Measurements from ENCODE around the gene RPL36AL. TPM values are rescaled to one million over a fixed set of nuclear protein-coding genes. Genes with fewer than 3 reads are reported as not detected.

The RPL36AL gene
- total RNA-seq, 1 experiment from 2014 or later: 181 TPM

GRCh38 chr14:49654511-49654910 is 34.1 kb upstream of the RPL36AL start:
- Histone ChIP-seq H3K4me3 (ENCODE audit: low read depth, low read length) (no peak overlapping the region), H3K36me3 (ENCODE audit: control insufficient read depth, insufficient read depth, low read length) (no peaks in the 10 kb centered on the region), H3K9me3 (no peaks in the 10 kb centered on the region), H3K4me1 (no peaks in the 10 kb centered on the region), H3K27me3 (replicated peaks; ENCODE audit: control insufficient read depth, insufficient read depth, low read length) (no peaks in the 10 kb centered on the region)
- peaks cover 24% of the 10 kb centered on the region for H3K36me3 Mint-ChIP-seq (ENCODE audit: insufficient read depth, unreplicated experiment)
- no peak for DNase-seq
- BruUV-seq (replicated peaks): no TSS peak
- no peaks in the 10 kb centered on the region for H3K4me1 Mint-ChIP-seq (ENCODE audit: low read depth, unreplicated experiment)
- H3K27ac Mint-ChIP-seq (ENCODE audit: unreplicated experiment): no peak overlapping the region
- H3K27me3 Mint-ChIP-seq (ENCODE audit: insufficient read depth, unreplicated experiment): no peaks in the 10 kb centered on the region
- ChIA-PET CTCF (no interaction called here), POLR2A (no interaction called here)
- no peak overlapping the region for H3K4me3 Mint-ChIP-seq (ENCODE audit: unreplicated experiment)
- TF ChIP-seq, protein P1, sequence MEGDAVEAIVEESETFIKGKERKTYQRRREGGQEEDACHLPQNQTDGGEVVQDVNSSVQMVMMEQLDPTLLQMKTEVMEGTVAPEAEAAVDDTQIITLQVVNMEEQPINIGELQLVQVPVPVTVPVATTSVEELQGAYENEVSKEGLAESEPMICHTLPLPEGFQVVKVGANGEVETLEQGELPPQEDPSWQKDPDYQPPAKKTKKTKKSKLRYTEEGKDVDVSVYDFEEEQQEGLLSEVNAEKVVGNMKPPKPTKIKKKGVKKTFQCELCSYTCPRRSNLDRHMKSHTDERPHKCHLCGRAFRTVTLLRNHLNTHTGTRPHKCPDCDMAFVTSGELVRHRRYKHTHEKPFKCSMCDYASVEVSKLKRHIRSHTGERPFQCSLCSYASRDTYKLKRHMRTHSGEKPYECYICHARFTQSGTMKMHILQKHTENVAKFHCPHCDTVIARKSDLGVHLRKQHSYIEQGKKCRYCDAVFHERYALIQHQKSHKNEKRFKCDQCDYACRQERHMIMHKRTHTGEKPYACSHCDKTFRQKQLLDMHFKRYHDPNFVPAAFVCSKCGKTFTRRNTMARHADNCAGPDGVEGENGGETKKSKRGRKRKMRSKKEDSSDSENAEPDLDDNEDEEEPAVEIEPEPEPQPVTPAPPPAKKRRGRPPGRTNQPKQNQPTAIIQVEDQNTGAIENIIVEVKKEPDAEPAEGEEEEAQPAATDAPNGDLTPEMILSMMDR (IDR thresholded peaks at IDR 0.05; ENCODE audit: insufficient read depth in 1 of 2, low read depth in 1 of 2, low read length in 1 of 2, severe bottlenecking in 1 of 2, unreplicated experiment in 1 of 2): no peak
- intact Hi-C loops (cut with micrococcal nuclease; ENCODE audit: unreplicated experiment): no loop called here
- H3K9me3 Mint-ChIP-seq (ENCODE audit: unreplicated experiment): no peaks in the 10 kb centered on the region

GRCh38 chr14:49653508-49653907 is 33.1 kb upstream of the RPL36AL start:
- no peak for DNase-seq
- intact Hi-C loops (cut with micrococcal nuclease; ENCODE audit: unreplicated experiment): no loop called here
- TF ChIP-seq, protein P1 (IDR thresholded peaks at IDR 0.05; ENCODE audit: insufficient read depth in 1 of 2, low read depth in 1 of 2, low read length in 1 of 2, severe bottlenecking in 1 of 2, unreplicated experiment in 1 of 2): no peak
- H3K36me3 Mint-ChIP-seq (ENCODE audit: insufficient read depth, unreplicated experiment): peaks cover 34% of the 10 kb centered on the region
- Histone ChIP-seq H3K36me3 (ENCODE audit: control insufficient read depth, insufficient read depth, low read length) (peaks cover under 1% of the 10 kb centered on the region), H3K4me3 (ENCODE audit: low read depth, low read length) (no peak overlapping the region), H3K27me3 (replicated peaks; ENCODE audit: control insufficient read depth, insufficient read depth, low read length) (no peaks in the 10 kb centered on the region), H3K4me1 (no peaks in the 10 kb centered on the region), H3K9me3 (no peaks in the 10 kb centered on the region)
- no TSS peak for BruUV-seq (replicated peaks)
- H3K4me1 Mint-ChIP-seq (ENCODE audit: low read depth, unreplicated experiment): no peaks in the 10 kb centered on the region
- no peaks in the 10 kb centered on the region for H3K9me3 Mint-ChIP-seq (ENCODE audit: unreplicated experiment)
- H3K27ac Mint-ChIP-seq (ENCODE audit: unreplicated experiment): no peak overlapping the region
- H3K4me3 Mint-ChIP-seq (ENCODE audit: unreplicated experiment): no peak overlapping the region
- ChIA-PET POLR2A (no interaction called here), CTCF (no interaction called here)
- H3K27me3 Mint-ChIP-seq (ENCODE audit: insufficient read depth, unreplicated experiment): no peaks in the 10 kb centered on the region

- H3K4me1 Mint-ChIP-seq (ENCODE audit: low read depth, unreplicated experiment): peaks cover 18% of the 10 kb centered on the region
- TF ChIP-seq, protein P1 (IDR thresholded peaks at IDR 0.05; ENCODE audit: insufficient read depth in 1 of 2, low read depth in 1 of 2, low read length in 1 of 2, severe bottlenecking in 1 of 2, unreplicated experiment in 1 of 2): no peak
- no peak overlapping the region for H3K4me3 ChIP-seq (ENCODE audit: low read depth, low read length)
- H3K36me3 ChIP-seq (ENCODE audit: control insufficient read depth, insufficient read depth, low read length): peaks cover 2% of the 10 kb centered on the region
- H3K27me3 Mint-ChIP-seq (ENCODE audit: insufficient read depth, unreplicated experiment): no peaks in the 10 kb centered on the region
- intact Hi-C loops (cut with micrococcal nuclease; ENCODE audit: unreplicated experiment): no loop called here
- H3K9me3 ChIP-seq: no peaks in the 10 kb centered on the region
- no peaks in the 10 kb centered on the region for H3K27me3 ChIP-seq (replicated peaks; ENCODE audit: control insufficient read depth, insufficient read depth, low read length)
- no peak for DNase-seq
- H3K4me3 Mint-ChIP-seq (ENCODE audit: unreplicated experiment): peak overlapping the region; percentile 58
- BruUV-seq (replicated peaks): no TSS peak
- ChIA-PET CTCF (interaction anchor here (1.1 kb wide), 1 partner anchor 24 kb away, joined by 3 read pairs; no protein-coding TSS in a partner anchor), POLR2A (interaction anchor here (0.7 to 1.5 kb wide), 3 partner anchors 22 to 125 kb away, joined by 3 to 5 read pairs (median 4); partner anchors contain the start of genes MGAT2, RPL36AL and RPS29)
- H3K9me3 Mint-ChIP-seq (ENCODE audit: unreplicated experiment): no peaks in the 10 kb centered on the region
- peak overlapping the region; percentile 72 for H3K27ac Mint-ChIP-seq (ENCODE audit: unreplicated experiment)
- H3K36me3 Mint-ChIP-seq (ENCODE audit: insufficient read depth, unreplicated experiment): peaks cover 58% of the 10 kb centered on the region
- peaks cover 25% of the 10 kb centered on the region for H3K4me1 ChIP-seq
Measured at GRCh38 chr14:49642163-49642562, 21.7 kb upstream of the RPL36AL start.
